ENCODE measurements around the gene PCDHA3. TPM values are rescaled to one million over a fixed set of nuclear protein-coding genes. Genes with fewer than 3 reads are reported as not detected.
A peak's percentile ranks its signal among the peaks of the same experiment; 100 is the strongest.
"Not testable (repeated sequence)": the region's sequence is repeated elsewhere in the genome, so short reads cannot be mapped to it uniquely, and the experiment has no call there.

PCDHA3 gene
- total RNA-seq, 2 experiments from 2014 or later = not detected

GRCh38 chr5:140802781-140803271, 2.0 kb downstream of the PCDHA3 start:
- no peaks in the 10 kb centered on the region for H3K9me2 ChIP-seq (ENCODE audit: insufficient read depth, low read length)
- H3K79me2 ChIP-seq (ENCODE audit: insufficient read depth, low read depth, low read length) = no peaks in the 10 kb centered on the region
- H3K4me1 ChIP-seq (ENCODE audit: insufficient read depth, low read length, poor library complexity, severe bottlenecking) = no peaks in the 10 kb centered on the region
- BruUV-seq (replicated peaks) = no TSS peak
- DNase-seq (ENCODE audit: low spot score) = no peak
- TF ChIP-seq CTCF (conservative IDR thresholded peaks at IDR 0.05; ENCODE audit: low read length) (no peak), EZH2phosphoT487 (IDR thresholded peaks at IDR 0.05; ENCODE audit: borderline replicate concordance, low read depth, low read length) (no peak)
- H3K4me2 ChIP-seq (ENCODE audit: low read length) = no peak overlapping the region
- no peak overlapping the region for H2AFZ ChIP-seq (ENCODE audit: low read length)
- no peak overlapping the region for H3K4me3 ChIP-seq (ENCODE audit: low read depth, low read length, poor library complexity, severe bottlenecking)
- ChIA-PET CTCF (ENCODE audit: unreplicated experiment) (no interaction called here), POLR2A (no interaction called here)
- H3K36me3 ChIP-seq (ENCODE audit: insufficient read depth, low read length) = no peaks in the 10 kb centered on the region
- no peaks in the 10 kb centered on the region for H4K20me1 ChIP-seq (ENCODE audit: insufficient read depth, low read length)
- H3K9me3 ChIP-seq (ENCODE audit: low read length) = no peaks in the 10 kb centered on the region
- H3K27ac ChIP-seq (ENCODE audit: low read depth, low read length, poor library complexity, severe bottlenecking) = no peak overlapping the region
- intact Hi-C loops (cut with micrococcal nuclease; ENCODE audit: unreplicated experiment) = no loop called here

DNA sequence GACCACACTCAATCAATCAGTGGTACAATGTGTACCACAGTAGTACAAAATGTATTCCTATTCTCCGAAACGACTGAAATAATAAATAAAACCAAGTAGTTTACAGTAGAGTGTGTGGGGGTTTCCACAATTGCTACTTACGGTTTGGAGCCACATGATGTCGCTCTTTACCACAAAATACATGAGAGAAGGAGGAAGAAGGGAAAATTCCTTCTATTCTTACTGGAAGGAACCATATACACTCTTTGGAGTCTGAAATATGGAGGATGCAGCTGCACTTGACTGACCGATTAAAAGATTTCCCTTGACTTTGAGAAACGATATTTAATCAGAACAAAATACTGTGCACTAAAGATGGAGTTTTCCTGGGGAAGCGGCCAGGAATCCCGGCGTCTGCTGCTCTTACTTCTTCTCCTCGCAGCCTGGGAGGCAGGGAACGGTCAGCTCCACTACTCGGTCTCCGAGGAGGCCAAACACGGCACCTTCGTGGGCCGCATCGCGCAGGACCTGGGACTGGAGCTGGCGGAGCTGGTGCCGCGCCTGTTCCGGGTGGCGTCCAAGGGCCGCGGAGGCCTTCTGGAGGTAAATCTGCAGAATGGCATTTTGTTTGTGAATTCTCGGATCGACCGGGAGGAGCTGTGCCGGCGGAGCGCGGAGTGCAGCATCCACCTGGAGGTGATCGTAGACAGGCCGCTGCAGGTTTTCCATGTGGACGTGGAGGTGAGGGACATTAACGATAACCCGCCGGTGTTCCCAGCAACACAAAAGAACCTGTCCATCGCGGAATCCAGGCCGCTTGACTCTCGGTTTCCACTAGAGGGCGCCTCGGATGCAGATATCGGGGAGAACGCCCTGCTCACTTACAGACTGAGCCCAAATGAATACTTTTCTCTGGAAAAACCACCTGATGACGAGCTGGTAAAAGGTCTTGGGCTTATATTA, 6.2 kb downstream of the PCDHA3 start, which contains the start of gene PCDHA4:
TSS of gene PCDHA4 (plus strand) at position 235 of the 942 bp plus-strand sequence.
- H3K4me1 ChIP-seq (ENCODE audit: insufficient read depth, low read length, poor library complexity, severe bottlenecking) = no peaks in the 10 kb centered on the region
- no peaks in the 10 kb centered on the region for H4K20me1 ChIP-seq (ENCODE audit: insufficient read depth, low read length)
- H3K4me3 ChIP-seq (ENCODE audit: low read depth, low read length, poor library complexity, severe bottlenecking) = no peak within 1 kb of the TSS
- no peak for DNase-seq (ENCODE audit: low spot score)
- H3K9me2 ChIP-seq (ENCODE audit: insufficient read depth, low read length) = no peaks in the 10 kb centered on the region
- H3K36me3 ChIP-seq (ENCODE audit: insufficient read depth, low read length) = no peaks in the 10 kb centered on the region
- H2AFZ ChIP-seq (ENCODE audit: low read length) = no peak within 1 kb of the TSS
- no peaks in the 10 kb centered on the region for H3K9me3 ChIP-seq (ENCODE audit: low read length)
- H3K4me2 ChIP-seq (ENCODE audit: low read length) = no peak within 1 kb of the TSS
- H3K27ac ChIP-seq (ENCODE audit: low read depth, low read length, poor library complexity, severe bottlenecking) = no peak within 1 kb of the TSS
- no peaks in the 10 kb centered on the region for H3K79me2 ChIP-seq (ENCODE audit: insufficient read depth, low read depth, low read length)
- no TSS peak for BruUV-seq (replicated peaks)
- TF ChIP-seq EZH2phosphoT487 (IDR thresholded peaks at IDR 0.05; ENCODE audit: borderline replicate concordance, low read depth, low read length) (no peak), CTCF (conservative IDR thresholded peaks at IDR 0.05; ENCODE audit: low read length) (peak; percentile 67)
- intact Hi-C loops (cut with micrococcal nuclease; ENCODE audit: unreplicated experiment) = no loop called here
- CTCF ChIA-PET (ENCODE audit: unreplicated experiment) = no interaction called here
- POLR2A ChIA-PET = interaction anchor here (0.5 kb wide), 1 partner anchor 238 kb away, joined by 6 read pairs; no protein-coding TSS in a partner anchor

- BruUV-seq (replicated peaks); H3K36me3 ChIP-seq (ENCODE audit: insufficient read depth, low read length); H3K9me3 ChIP-seq (ENCODE audit: low read length); H3K27ac ChIP-seq (ENCODE audit: low read depth, low read length, poor library complexity, severe bottlenecking); H3K79me2 ChIP-seq (ENCODE audit: insufficient read depth, low read depth, low read length); H3K4me1 ChIP-seq (ENCODE audit: insufficient read depth, low read length, poor library complexity, severe bottlenecking); intact Hi-C loops (cut with micrococcal nuclease; ENCODE audit: unreplicated experiment); H3K9me2 ChIP-seq (ENCODE audit: insufficient read depth, low read length); POLR2A ChIA-PET; CTCF ChIA-PET (ENCODE audit: unreplicated experiment); H2AFZ ChIP-seq (ENCODE audit: low read length); DNase-seq (ENCODE audit: low spot score); H4K20me1 ChIP-seq (ENCODE audit: insufficient read depth, low read length); H3K4me3 ChIP-seq (ENCODE audit: low read depth, low read length, poor library complexity, severe bottlenecking); H3K4me2 ChIP-seq (ENCODE audit: low read length): not testable (repeated sequence)
Observed at GRCh38 chr5:140808241-140808888, 7.5 kb downstream of the PCDHA3 start.

Measured in OCI-LY7 (cell line).